ENCODE data around the gene OXT.

The OXT gene

DNA sequence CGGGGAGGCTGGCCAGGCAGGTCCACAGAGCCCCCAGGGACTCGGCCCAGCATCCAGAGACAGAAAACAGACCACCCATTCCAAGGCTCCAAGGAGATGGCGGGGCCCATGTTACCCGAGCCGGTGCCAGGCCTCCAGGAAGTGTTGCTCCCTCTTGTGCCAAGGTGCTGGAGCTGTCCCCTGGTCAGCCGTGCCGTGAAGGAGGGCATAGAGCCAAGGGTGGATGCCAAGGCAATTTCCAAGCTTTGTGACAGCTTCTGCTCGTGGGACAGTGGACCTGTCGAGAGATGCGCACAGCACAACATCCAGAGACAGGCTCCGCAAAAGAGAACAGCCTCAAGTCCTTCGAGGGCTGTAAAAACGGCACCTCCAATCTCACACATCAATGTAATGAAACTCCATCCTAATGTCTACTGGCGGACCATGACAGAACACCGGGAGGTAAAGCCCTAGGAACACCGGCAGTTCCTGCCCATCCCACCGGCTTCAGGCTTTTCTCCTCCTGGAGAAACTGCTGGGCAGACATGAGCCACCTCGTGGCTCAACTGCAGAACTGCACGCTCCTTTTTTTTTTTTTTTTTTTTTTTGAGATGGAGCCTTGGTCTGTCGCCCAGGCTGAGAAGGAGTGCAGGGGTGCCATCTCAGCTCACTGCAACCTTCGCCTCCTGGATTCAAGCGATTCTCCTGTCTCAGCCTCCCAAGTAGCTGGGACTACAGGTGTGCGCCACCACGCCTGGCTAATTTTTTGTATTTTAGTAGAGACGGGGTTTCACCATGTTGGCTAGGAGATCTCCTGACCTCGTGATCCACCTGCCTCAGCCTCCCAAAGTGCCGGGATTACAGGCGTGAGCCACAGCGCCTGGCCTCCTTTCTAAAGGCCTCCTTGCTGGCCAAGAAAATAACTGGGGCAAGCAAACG lies 44.0 kb downstream of the OXT start:
- peak in 8 of 14 donors; percentile 7 to 78 (median 20) for DNase-seq

DNA sequence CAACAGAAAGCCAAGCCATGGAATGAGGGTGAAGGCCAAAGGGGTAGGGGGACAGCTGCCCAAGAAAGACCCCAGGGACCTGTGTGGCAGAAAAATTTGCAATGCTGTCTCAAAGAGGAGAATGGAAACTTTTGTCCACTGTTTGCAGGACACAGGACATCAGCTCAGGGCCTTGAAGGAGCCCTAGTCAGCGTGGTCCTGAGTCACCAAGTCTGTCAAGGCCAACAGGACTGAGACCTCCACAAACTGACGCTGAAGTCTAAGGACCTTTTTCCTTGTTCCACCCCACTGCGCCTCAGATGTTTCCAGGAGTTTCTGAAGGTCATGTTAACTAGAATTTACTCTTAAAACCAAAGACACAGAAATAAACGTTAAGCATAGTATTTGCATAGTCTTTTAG lies 44.9 kb downstream of the OXT start:
- no peak for DNase-seq

GRCh38 chr20:3117839-3118379 lies 46.5 kb downstream of the OXT start:
- DNase-seq = peak in 10 of 14 donors; percentile 2 to 64 (median 14)

- DNase-seq = no peak
These were observed 47.6 kb downstream of the OXT start for GRCh38 chr20:3119044-3119443.

DNA sequence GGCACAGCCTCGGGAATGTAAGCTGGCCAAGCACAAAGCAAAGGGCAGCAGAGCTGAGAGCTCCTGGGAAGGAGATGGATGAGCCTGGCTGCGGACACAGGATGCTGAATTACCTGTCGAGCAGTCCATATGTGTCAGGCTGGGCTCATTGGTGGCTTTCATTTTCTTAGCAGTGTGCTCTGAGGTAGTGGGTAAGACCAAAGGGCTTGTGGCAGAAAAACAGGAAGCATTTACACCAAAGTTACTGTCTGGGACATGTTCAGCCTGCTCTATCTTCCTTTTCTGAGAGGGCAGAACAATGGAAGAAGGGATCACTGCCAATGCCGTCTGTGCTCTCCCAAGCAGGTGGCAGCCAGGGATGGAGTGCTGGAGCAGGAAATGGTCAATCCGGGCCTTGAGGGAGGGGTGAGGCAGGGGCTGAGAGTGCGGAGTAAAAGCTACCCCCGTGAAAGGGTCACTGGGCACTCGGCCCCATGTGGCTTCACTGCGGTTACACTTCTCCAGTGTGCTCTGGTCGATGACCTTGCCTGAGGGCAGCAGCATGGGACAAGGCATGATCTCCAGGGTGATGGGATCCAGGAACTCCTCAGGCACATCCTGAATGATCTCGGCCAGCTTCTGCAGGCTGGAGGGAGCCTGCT lies 50.0 kb downstream of the OXT start:
- DNase-seq = peak in 1 of 14 donors; percentile 25

Measured in C1 segment of cervical spinal cord (tissue), 14 donors.